ENCODE measurements around the gene MINDY4. TPM values are rescaled to one million over a fixed set of nuclear protein-coding genes. Genes with fewer than 3 reads are reported as not detected.
A peak's percentile ranks its signal among the peaks of the same experiment; 100 is the strongest.

MINDY4 gene
- total RNA-seq, 1 experiment from 2014 or later, result 1.5 TPM

- H3K27me3 ChIP-seq (ENCODE audit: low read length), result no peaks in the 10 kb centered on the region
- H3K4me2 ChIP-seq (ENCODE audit: low read depth, low read length, poor library complexity, severe bottlenecking), result no peak overlapping the region
- H3K27ac ChIP-seq (ENCODE audit: low read length), result no peak overlapping the region
- H3K4me3 ChIP-seq (ENCODE audit: low read length), result no peak overlapping the region
- H3K79me2 ChIP-seq (ENCODE audit: low read length), result no peaks in the 10 kb centered on the region
- no peak for DNase-seq
- no peaks in the 10 kb centered on the region for H3K4me1 ChIP-seq (ENCODE audit: low read length)
- no peaks in the 10 kb centered on the region for H3K36me3 ChIP-seq (ENCODE audit: insufficient read depth, low read length)
- no peak overlapping the region for H3K9ac ChIP-seq (ENCODE audit: low read length)
- no peaks in the 10 kb centered on the region for H3K9me3 ChIP-seq (ENCODE audit: low read length)
- no peaks in the 10 kb centered on the region for H4K20me1 ChIP-seq (ENCODE audit: insufficient read depth, low read depth, low read length)
- no peak overlapping the region for H2AFZ ChIP-seq (ENCODE audit: low read length)
- no peaks in the 10 kb centered on the region for H3K9me2 ChIP-seq (replicated peaks; ENCODE audit: insufficient read depth, low read length)
Measured at GRCh38 chr7:30755384-30756154, 15.6 kb upstream of the MINDY4 start.

DNA sequence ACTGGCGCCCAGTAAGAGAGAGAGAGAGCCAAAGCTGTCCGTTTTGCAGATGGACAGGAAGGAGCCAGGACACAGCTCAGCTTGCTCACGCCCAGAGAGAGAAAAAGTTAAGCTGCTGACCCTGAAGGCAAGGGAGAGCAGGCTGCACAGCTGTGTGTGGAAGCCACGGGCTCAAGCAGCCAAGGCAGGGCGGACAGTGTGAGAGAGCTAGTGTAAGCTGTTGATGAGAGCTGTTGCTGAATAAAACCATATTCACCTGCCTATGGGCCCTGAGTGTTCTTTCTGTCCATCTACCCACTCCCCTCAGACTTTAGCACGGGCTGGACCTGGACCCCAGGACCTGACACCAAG, 13.9 kb upstream of the MINDY4 start:
- no peaks in the 10 kb centered on the region for H4K20me1 ChIP-seq (ENCODE audit: insufficient read depth, low read depth, low read length)
- H3K9me3 ChIP-seq (ENCODE audit: low read length), result no peaks in the 10 kb centered on the region
- no peaks in the 10 kb centered on the region for H3K9me2 ChIP-seq (replicated peaks; ENCODE audit: insufficient read depth, low read length)
- H3K4me2 ChIP-seq (ENCODE audit: low read depth, low read length, poor library complexity, severe bottlenecking), result no peak overlapping the region
- no peak for DNase-seq
- no peaks in the 10 kb centered on the region for H3K27me3 ChIP-seq (ENCODE audit: low read length)
- no peak overlapping the region for H3K27ac ChIP-seq (ENCODE audit: low read length)
- H3K36me3 ChIP-seq (ENCODE audit: insufficient read depth, low read length), result no peaks in the 10 kb centered on the region
- H3K79me2 ChIP-seq (ENCODE audit: low read length), result no peaks in the 10 kb centered on the region
- H3K9ac ChIP-seq (ENCODE audit: low read length), result no peak overlapping the region
- H3K4me1 ChIP-seq (ENCODE audit: low read length), result no peaks in the 10 kb centered on the region
- no peak overlapping the region for H2AFZ ChIP-seq (ENCODE audit: low read length)
- H3K4me3 ChIP-seq (ENCODE audit: low read length), result no peak overlapping the region

- Histone ChIP-seq H3K4me2 (ENCODE audit: low read depth, low read length, poor library complexity, severe bottlenecking) (no peak overlapping the region), H4K20me1 (ENCODE audit: insufficient read depth, low read depth, low read length) (no peaks in the 10 kb centered on the region), H3K4me3 (ENCODE audit: low read length) (no peak overlapping the region), H3K9me3 (ENCODE audit: low read length) (no peaks in the 10 kb centered on the region), H3K9ac (ENCODE audit: low read length) (no peak overlapping the region), H3K9me2 (replicated peaks; ENCODE audit: insufficient read depth, low read length) (no peaks in the 10 kb centered on the region), H2AFZ (ENCODE audit: low read length) (no peak overlapping the region), H3K27me3 (ENCODE audit: low read length) (no peaks in the 10 kb centered on the region), H3K79me2 (ENCODE audit: low read length) (no peaks in the 10 kb centered on the region), H3K4me1 (ENCODE audit: low read length) (no peaks in the 10 kb centered on the region), H3K36me3 (ENCODE audit: insufficient read depth, low read length) (no peaks in the 10 kb centered on the region), H3K27ac (ENCODE audit: low read length) (no peak overlapping the region)
- DNase-seq, result no peak
Measured at GRCh38 chr7:30760514-30761213, 10.6 kb upstream of the MINDY4 start.

- Histone ChIP-seq H3K9me2 (replicated peaks; ENCODE audit: insufficient read depth, low read length) (no peaks in the 10 kb centered on the region), H3K4me1 (ENCODE audit: low read length) (no peaks in the 10 kb centered on the region), H3K27me3 (ENCODE audit: low read length) (no peaks in the 10 kb centered on the region), H3K9me3 (ENCODE audit: low read length) (no peaks in the 10 kb centered on the region), H3K79me2 (ENCODE audit: low read length) (no peaks in the 10 kb centered on the region), H4K20me1 (ENCODE audit: insufficient read depth, low read depth, low read length) (no peaks in the 10 kb centered on the region), H3K4me3 (ENCODE audit: low read length) (no peak overlapping the region), H3K27ac (ENCODE audit: low read length) (no peak overlapping the region), H2AFZ (ENCODE audit: low read length) (no peak overlapping the region), H3K4me2 (ENCODE audit: low read depth, low read length, poor library complexity, severe bottlenecking) (no peak overlapping the region), H3K9ac (ENCODE audit: low read length) (no peak overlapping the region), H3K36me3 (ENCODE audit: insufficient read depth, low read length) (no peaks in the 10 kb centered on the region)
- DNase-seq, result no peak
Measured at GRCh38 chr7:30761214-30762156, 9.7 kb upstream of the MINDY4 start.

- no peaks in the 10 kb centered on the region for H3K4me1 ChIP-seq (ENCODE audit: low read length)
- H3K4me2 ChIP-seq (ENCODE audit: low read depth, low read length, poor library complexity, severe bottlenecking), result no peak overlapping the region
- no peak overlapping the region for H3K4me3 ChIP-seq (ENCODE audit: low read length)
- no peak overlapping the region for H2AFZ ChIP-seq (ENCODE audit: low read length)
- H3K79me2 ChIP-seq (ENCODE audit: low read length), result no peaks in the 10 kb centered on the region
- H3K9ac ChIP-seq (ENCODE audit: low read length), result no peak overlapping the region
- no peaks in the 10 kb centered on the region for H3K9me2 ChIP-seq (replicated peaks; ENCODE audit: insufficient read depth, low read length)
- no peaks in the 10 kb centered on the region for H3K27me3 ChIP-seq (ENCODE audit: low read length)
- no peak for DNase-seq
- H3K27ac ChIP-seq (ENCODE audit: low read length), result no peak overlapping the region
- H4K20me1 ChIP-seq (ENCODE audit: insufficient read depth, low read depth, low read length), result no peaks in the 10 kb centered on the region
- H3K9me3 ChIP-seq (ENCODE audit: low read length), result no peaks in the 10 kb centered on the region
- H3K36me3 ChIP-seq (ENCODE audit: insufficient read depth, low read length), result no peaks in the 10 kb centered on the region
Measured at GRCh38 chr7:30764030-30764975, 6.9 kb upstream of the MINDY4 start.

GRCh38 chr7:30765408-30765807, 5.8 kb upstream of the MINDY4 start:
- Histone ChIP-seq H4K20me1 (ENCODE audit: insufficient read depth, low read depth, low read length) (no peaks in the 10 kb centered on the region), H3K27ac (ENCODE audit: low read length) (no peak overlapping the region), H3K36me3 (ENCODE audit: insufficient read depth, low read length) (no peaks in the 10 kb centered on the region), H3K9ac (ENCODE audit: low read length) (no peak overlapping the region), H3K4me3 (ENCODE audit: low read length) (no peak overlapping the region), H2AFZ (ENCODE audit: low read length) (no peak overlapping the region), H3K27me3 (ENCODE audit: low read length) (no peaks in the 10 kb centered on the region), H3K4me2 (ENCODE audit: low read depth, low read length, poor library complexity, severe bottlenecking) (no peak overlapping the region), H3K9me3 (ENCODE audit: low read length) (no peaks in the 10 kb centered on the region), H3K9me2 (replicated peaks; ENCODE audit: insufficient read depth, low read length) (no peaks in the 10 kb centered on the region), H3K4me1 (ENCODE audit: low read length) (no peaks in the 10 kb centered on the region), H3K79me2 (ENCODE audit: low read length) (no peaks in the 10 kb centered on the region)
- no peak for DNase-seq

DNA sequence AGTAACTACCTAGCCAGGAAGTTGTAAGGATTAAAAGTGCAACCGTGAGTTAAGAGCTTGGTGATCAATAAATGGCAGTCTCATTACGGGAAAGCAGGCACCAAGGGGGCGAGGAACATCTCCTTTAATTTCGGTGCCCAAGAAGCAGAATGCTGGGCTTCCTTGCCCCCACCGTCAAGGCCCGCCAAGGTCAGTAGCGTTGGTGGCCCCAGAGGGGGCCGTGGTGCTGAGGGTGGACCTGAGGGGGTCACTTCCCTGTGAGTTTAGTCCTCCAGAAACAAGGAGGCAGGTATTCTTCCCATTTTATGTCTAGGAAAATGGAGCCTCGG, 408 bp upstream of the MINDY4 start:
- Histone ChIP-seq H3K4me3 (ENCODE audit: low read length) (peak overlapping the region; percentile 79; the same call in 1 of the 2 replicates), H3K27ac (ENCODE audit: low read length) (no peak overlapping the region), H3K9ac (ENCODE audit: low read length) (peak overlapping the region; percentile 76; the same call in 1 of the 2 replicates), H3K4me1 (ENCODE audit: low read length) (peaks cover 13% of the 10 kb centered on the region), H3K9me3 (ENCODE audit: low read length) (no peaks in the 10 kb centered on the region), H4K20me1 (ENCODE audit: insufficient read depth, low read depth, low read length) (peaks cover 13% of the 10 kb centered on the region), H3K9me2 (replicated peaks; ENCODE audit: insufficient read depth, low read length) (no peaks in the 10 kb centered on the region), H3K79me2 (ENCODE audit: low read length) (no peaks in the 10 kb centered on the region), H2AFZ (ENCODE audit: low read length) (peak overlapping the region; percentile 80), H3K36me3 (ENCODE audit: insufficient read depth, low read length) (no peaks in the 10 kb centered on the region), H3K27me3 (ENCODE audit: low read length) (no peaks in the 10 kb centered on the region), H3K4me2 (ENCODE audit: low read depth, low read length, poor library complexity, severe bottlenecking) (peak overlapping the region; percentile 83)
- DNase-seq, result no peak

Data from Karpas-422 (cell line).